GM21825 (cell line): Measurements from ENCODE around the gene TMEM192.
A peak's percentile ranks its signal among the peaks of the same experiment; 100 is the strongest.
"Not testable (repeated sequence)": the region's sequence is repeated elsewhere in the genome, so short reads cannot be mapped to it uniquely, and the experiment has no call there.

Experiments
- ATAC-seq: cut with Tn5 transposase; IDR thresholded peaks from one replicate; pipeline ENCODE4 v1.9.1; 2021; ENCODE audit warnings: mild to moderate bottlenecking, moderate library complexity; ENCODE audit not compliant: unreplicated experiment

Gene TMEM192

DNA sequence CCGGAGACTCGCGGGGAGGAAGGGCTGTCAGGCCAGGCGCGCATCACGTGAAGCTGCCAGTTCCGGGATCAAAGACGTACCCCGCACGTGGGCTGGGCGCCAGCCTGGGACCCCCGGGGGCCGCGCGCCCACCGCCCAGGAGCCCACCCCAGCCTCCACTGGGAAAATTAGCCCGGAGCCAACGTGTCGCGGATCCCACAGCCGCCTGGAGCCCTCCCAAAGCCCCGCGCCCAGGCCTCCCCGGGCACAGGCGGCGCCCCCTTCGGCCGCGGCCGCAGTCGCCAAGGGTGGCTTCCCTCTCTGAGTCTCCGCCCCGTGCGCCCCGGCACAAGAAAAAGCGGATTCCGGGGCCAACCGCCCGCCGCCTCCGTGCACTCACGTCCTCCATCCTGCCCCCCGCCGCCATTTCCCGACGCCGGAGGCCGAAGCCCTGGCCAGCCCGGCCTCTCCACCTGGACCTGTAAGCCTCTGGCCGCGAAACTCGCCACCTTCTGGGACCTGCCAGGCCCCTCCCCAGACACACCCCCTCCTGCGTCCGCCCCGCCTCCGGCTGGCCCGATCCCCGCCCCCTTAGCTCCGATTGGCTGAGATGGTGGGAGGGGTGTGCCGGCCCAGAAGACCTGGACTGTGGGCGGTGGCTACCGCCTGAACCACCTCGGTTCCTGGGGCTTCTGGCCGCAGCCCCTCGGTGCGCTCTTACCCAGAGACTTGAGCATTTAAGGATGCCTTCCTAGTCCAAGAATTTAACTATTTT lies at the start of gene TMEM192:
Gene TMEM192 (minus strand): TSS at position 493 of the 754 bp plus-strand sequence. CDS start 87 bp downstream, at position 406.
- peak; percentile 98 for ATAC-seq

DNA sequence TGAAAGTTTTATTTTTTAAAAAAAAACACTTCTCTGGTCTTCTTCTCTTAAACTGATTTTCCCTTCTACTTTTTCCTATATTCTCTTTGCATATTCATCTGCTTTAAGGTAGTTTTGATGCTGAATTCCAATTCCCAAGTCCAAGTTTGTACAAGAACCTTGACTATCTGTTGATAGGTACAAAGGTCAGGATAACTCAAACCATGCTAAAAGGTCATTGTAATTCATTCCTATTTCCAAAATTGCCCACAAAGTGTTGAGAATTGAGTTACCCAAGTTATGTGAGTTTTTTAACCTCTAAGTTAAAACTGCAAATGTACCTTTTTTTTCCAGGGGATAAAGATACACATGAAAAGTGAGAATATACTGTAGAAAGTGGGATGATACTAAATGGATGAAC lies 46.1 kb upstream of the TMEM192 start:
- no peak for ATAC-seq

DNA sequence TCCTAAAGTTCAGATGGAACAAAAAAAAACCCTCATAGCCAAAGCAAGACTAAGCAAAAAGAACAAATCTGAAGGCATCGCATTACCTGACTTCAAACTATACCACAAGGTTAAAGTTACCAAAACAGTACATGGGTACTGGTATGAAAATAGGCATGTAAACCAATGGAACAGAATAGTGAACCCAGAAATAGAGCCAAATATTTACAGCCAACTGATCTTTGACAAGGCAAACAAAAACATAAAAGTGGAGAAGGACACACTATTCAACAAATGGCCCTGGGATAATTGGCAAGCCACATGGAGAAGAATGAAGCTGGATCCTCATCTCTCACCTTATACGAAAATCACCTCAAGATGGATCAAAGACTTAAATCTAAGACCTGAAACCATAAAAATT lies 44.2 kb upstream of the TMEM192 start:
- no peak for ATAC-seq

DNA sequence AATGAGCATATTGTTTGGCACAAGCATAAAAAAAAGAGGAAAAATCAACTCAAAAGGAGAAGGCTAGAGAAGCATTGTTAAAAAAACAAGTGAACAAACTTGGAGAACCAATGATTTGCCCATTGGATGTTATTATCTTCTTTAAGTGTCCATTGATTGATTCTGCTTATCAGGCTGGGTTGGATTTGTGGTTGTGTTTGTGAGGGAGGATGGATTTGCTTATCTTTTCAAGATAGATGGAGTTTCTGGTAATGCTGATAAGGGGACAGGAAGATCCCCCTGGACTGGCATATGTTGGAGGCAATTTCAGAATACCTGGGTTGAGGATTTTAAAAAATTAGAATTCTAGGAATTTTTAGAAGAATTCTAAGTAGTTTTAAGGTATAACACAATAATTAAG lies 41.8 kb upstream of the TMEM192 start:
- no peak for ATAC-seq

DNA sequence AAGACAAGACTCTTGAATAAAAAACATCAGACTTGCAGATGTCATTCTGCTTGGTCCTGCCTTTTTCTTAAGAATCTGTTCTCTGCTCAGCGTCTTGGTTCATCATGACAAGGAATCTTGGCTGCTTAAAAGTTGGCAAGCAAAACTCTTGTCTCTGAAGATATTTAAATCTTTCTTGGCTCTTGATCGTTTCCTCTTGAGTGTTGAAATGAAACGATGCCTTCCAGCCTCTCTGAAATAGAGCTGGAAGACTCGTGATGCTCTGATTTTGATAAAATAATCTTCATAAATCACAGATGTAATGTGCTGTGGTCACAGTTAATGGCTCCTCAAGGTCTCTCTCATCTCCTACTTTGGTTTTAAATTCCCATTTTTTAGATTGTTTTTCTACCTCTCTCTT lies 39.9 kb upstream of the TMEM192 start:
- ATAC-seq = no peak

DNA sequence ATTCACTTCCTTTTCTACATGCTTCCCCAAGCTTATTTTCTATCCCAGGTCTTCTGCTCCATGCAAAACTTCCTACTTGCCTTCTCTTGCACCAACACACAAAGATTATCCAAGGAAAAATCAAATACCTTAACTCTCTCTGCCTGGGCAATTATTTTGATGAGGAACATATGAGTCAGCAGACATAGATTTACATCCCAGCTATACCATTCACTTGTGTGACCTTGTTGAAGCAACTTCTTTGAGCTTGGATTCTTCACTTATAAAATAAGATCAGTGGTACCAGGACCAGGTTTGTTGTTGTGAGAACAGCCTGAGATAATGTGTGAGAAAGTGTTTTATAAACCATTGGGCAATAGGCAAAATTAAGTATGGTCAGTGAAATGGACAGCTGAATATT lies 39.1 kb upstream of the TMEM192 start:
- no peak for ATAC-seq

DNA sequence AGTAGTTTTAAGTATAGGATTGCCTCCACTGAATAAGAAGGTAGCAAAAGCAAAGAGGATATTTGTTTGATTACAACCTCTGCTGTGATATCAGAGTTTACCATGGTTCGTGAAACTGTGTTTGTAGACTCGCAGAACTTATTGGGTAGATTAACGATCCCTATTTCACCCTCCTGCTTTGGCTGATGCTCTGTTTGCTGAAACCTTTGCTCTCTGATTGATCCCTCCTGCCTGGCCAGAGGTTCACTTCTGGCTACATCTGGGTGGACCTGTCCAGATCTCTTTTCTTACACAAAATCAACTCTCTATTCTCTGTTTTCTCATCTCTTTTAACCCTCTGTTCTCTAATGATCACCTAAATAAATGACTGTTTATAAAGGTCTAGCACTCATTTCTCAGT lies 37.9 kb upstream of the TMEM192 start:
- ATAC-seq = no peak

DNA sequence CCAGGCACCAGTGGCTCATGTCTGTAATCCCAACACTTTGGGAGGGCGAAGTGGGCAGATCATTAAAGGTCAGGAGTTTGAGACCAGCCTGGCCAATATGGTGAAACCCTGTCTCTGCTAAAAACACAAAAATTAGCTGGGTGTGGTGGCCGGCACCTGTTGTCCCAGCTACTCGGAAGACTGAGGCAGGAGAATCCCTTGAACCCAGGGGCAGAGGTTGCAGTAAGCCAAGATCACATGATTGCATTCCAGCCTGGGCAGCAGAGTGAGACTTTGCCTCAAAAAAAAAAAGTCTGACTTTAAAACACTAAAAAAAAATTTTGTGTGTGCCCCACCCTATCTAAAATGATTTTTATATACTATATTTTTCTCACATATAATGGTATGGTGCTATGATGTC lies 26.2 kb upstream of the TMEM192 start:
- no peak for ATAC-seq

DNA sequence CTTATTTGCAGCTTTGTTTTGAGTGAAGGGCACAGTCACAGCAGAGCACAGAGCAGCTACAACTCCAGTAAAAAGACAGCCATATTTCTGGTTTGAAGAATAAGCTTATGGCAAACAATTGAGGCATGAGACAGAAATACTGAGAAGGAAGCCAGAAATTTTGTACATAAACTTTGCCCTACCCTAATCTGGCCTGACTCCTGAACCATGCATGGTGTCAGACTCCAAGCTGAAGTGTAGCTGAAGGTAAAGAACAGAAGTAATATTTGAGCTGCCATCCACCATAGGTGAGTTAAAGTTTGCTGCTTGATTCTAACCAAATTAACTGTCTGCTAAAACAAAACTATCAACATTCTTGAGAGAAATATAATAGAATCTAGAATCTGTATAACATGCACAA lies 24.5 kb upstream of the TMEM192 start:
- no peak for ATAC-seq

DNA sequence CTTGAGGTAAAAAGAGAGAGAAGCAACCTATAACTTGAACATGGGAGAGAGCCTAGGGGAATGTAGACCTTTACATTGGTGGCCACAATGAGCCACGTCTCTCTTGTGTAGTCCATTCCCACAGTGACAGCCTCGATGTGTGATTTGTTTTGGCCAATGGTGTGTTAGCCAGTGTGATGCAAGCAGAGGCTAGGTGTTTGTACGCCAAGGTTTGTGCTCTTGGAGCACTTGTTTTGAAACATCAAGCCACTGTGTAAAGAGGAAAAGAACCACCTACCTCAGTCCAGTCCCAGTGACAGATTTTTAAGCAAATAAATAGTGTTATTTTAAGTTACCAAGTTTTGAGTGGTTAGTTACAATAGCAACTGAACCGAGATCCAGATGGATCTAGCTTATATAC lies 23.9 kb upstream of the TMEM192 start:
- ATAC-seq = no peak

DNA sequence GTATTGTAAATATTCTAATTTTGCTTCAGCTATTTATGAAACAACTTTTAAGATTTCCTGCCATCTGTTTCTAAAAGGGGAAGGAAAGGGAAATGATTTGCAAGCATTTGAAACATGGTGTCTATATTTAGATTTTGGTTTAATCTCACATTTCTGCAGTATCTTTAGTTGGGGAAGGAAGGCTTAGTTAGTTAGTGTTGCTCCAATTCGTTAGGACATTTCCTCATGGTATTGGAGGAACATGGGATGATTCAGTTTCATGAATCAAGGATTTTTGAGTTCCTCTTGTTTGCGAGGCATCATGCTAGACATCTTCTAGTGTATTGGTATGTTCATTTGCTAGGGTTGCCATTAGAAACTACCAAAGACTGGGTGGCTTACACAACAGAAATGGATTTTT lies 20.5 kb upstream of the TMEM192 start:
- ATAC-seq = no peak

DNA sequence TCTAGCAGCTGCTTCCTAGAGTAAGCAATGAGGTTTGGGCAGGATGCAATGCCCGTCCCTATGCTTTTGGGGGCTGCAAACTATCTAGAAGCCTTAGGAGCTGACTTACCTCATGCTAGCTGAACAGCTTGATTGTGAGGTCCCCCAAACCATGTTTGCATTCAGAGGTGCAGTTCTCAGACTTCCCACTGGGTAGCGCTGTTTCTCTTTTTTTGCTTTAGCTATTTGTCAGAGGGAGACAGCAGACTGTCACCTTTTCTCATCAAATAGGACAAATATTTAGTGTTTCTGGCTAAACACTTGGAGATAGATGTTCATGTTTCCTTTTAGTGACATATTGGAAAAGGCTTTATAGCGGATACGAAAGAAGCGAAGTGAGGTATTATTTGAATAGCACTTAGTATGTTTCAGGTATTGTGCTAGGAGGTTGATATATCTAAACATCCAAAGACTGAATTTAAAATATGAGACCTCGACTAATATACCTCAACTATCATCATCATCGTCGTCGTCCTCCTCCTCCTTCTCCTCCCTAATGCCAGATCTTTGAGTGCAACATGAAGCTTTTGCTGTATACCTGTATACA lies 18.7 kb upstream of the TMEM192 start:
- ATAC-seq = peak; percentile 71

DNA sequence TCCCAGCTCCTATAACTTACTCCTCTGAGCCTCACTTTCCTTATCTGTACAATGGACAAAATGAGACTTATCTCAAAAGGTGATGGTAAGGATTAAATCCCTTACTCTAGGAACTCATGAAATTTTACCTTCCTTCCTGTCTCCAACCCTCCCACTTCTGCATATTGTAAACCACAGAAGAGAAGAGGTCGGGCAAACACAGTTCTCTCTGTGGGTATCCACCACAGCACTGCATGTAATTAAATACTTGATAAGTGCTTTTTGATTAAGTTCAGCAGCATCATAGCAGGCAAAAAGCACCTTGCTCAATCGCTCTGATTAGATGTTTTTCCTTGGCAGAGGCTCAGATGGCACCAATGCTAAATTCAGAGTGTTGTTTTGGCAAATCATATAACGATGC lies 17.3 kb upstream of the TMEM192 start:
- no peak for ATAC-seq

DNA sequence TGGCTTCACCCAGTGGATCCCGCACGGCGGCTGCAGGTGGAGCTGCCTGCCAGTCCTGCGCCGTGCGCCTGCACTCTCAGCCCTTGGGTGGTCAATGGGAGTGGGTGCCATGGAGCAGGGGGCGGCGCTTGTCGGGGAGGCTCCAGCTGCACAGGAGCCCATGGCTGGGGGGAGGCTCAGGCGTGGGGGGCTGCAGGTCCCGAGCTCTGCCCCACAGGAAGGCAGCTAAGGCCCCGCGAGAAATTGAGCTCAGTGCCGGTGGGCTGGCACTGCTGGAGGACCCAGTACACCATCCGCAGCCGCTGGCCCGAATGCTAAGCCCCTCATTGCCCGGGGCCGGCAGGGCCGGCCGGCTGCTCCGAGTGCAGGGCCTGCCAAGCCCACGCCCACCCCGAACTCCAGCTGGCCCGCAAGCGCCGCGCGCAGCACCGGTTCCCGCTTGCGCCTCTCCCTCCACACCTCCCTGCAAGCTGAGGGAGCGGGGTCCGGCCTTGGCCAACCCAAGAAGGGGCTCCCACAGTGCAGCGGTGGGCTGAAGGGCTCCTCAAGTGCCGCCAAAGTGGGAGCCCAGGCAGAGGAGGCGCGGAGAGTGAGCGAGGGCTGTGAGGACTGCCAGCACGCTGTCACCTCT lies 13.3 kb upstream of the TMEM192 start:
- ATAC-seq = not testable (repeated sequence)

DNA sequence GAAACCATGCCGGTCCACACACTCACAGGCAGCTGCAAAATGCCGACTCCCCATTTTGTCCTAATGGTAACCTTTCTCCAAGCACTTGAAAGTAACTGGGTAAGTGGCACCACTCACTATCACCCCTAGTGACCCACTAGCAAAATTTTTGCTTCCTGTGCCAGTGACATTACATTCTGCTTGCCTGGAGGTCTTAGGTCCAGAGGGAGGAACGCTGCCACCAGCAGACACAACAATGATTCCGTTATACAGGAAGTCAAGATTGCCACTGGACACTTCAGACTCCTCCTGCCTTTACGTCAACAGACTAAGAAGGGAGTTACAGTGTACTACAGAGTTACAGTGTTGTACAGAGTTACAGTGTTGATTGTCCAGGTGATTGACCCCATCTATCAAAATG lies 11.8 kb upstream of the TMEM192 start:
- no peak for ATAC-seq

DNA sequence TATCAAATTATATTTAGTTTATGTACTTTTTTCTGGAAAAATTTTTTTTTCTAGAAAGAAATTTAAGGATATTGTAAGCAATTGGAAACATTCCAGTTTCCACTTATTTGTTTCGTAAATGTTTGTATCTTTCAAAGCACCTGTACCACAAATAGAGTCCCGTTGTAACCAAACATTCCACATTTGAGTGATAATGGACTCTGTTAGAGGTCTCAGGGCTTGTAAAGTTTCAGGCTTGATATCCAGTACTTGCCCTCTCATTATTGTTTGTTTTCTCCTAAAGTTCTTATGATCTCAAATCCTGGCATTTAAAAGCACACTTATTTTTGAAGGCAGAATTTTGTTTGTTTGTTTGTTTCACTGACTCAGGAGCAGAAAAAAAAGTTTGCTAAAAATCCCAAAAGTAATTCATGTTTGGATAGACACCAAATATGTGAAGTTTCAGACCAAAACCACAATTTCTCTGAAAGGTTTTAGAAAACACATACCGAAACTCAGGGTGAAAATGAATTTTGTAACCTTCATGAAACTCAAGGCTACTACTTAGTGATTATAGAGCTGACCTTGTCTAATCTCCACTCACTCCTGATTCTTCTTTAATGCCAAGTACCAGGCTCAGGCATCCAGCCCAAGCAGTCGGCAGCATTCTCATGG lies 5.7 kb upstream of the TMEM192 start:
- ATAC-seq = peak; percentile 87

DNA sequence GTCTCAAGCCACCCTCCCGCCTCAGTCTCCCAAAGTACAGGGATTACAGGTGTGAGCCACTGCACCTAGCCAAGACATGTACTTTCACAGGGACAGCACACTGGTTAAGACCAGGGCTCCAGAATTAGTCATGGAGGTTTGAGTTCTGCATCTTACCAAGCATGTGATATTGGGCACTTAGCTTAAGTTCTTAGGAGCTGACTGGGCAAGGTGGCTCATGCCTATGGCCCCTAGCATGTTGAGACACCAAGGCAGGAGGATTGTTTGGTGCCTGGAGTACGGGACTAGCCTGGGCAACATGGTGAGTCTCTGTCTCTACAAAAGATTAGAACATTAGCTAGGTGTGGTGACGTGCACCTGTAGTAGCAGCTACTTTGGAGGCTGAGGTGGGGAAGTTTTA lies 2.6 kb upstream of the TMEM192 start:
- no peak for ATAC-seq

DNA sequence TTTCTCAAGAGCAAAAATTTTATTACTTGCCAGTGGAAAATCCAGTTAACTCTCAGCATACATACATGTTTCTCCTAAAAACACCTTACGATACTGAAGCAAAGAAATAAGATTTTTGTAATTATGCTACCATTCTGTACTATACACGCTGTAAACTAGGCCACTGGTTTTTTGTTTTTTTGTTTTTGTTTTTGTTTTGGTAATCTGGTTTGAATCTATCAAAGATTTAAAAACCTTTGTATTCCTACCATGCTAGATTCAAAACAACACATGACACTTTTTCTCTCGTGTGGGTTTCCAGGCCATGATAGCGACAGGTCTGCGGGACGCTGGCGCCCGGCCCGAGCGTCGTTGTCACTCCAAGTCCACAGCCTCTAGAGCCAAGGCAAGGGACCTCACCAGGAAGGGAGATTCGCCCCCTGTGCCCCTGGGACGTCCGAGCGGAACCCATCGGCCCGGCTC lies 723 bp downstream of the TMEM192 start:
- ATAC-seq = no peak

DNA sequence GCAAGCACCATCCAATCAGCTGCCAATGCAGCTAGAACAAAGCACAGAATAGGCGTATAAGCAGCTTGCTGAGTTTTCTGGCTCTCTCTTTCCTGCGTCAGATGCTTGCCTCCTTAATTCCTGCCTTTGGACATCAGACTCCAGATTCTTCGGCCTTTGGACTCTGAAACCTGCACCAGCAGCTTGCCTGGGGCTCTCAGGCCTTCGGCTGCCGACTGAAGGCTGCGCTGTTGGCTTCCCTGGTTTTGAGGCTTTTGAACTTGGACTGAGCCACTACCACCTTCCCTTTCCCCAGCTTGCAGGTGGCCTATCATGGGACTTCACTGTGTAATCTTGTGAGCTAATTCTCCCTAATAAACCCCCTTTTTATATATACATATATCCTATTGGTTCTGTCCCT lies 6.1 kb downstream of the TMEM192 start:
- ATAC-seq = no peak

DNA sequence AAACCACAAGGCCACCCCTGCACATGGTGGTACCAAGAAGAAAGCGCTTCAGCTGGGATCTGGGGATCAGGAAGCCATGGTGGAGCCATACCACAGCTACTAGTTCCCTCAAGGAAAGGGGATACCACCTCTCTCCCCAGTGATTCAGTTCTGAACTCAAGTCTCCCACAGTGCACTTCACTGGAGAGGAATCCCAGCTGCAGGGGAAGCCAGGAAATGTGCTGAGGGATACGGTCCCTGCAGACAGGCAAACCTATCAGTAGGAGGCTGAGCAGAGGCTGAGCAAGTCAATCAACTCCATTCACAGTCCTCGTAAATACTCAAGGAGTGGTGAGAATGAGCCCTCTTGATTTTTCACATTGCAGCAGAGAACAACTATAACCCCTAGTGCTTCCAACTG lies 11.0 kb downstream of the TMEM192 start:
- no peak for ATAC-seq

DNA sequence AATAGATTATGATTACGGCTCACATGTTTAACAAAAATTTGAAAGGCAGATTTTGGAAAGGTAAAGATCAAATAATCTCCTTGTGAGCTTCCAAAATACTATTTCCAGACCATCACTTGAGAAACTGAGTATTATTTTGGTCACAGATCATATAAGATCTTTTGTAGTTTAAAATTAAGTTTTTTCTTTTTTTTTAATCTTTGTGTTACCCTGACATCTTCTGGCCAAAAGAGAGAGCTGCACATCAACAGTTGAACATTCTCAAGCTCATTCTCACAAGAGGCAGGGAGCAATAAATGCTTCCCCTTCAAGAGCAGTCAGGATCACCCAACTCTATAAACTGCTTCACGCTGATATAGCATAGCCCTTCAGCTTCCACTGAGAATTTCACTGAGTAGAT lies 15.9 kb downstream of the TMEM192 start:
- ATAC-seq = no peak

DNA sequence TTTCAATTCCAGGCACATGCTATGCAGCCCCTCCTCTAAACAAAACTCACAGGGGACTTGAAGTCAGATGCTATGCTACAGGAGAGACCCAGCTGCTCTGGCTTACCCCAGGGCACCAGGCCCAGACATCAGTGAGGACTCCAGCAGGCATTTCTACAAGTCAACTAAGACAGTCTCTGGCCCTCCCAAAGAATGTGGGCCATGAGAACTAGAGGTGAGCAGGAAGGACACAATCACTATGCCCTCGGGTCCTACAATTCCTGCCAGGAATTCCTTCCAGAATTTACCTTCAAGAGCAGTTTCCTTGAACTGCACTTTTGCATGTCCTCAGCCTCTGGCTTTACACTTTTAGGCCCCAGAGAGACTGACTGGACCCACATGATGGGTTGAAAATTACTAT lies 17.4 kb downstream of the TMEM192 start:
- no peak for ATAC-seq
